Natural killer cell (primary cell): ENCODE results near the gene ALLC. TPM values are rescaled to one million over a fixed set of nuclear protein-coding genes. Genes with fewer than 3 reads are reported as not detected.

Experiments
- ATAC-seq, 3 donors: fragments of 150-1000 bp in 2 of 3; fragments of 200-7000 bp in 1 of 3; cut with Tn5 transposase; 1 replicate in 1 of 3; 2 replicates in 2 of 3; pipeline ENCODE4 v1.10.0; 2021; ENCODE audit warnings: mild to moderate bottlenecking in 2 of 3, moderate library complexity in 2 of 3
- DNase-seq, 2 donors: peaks; one replicate each; pipeline versions ENCODE4 v3.0.0 to v3.0.0-alpha.2; 2013 to 2021; ENCODE audit warnings: mixed read lengths in 1 of 2
- H3K27ac ChIP-seq: one replicate; pipeline ENCODE4 v1.5.1; 2013; ENCODE audit warnings: mild to moderate bottlenecking, low read length
- H3K27me3 ChIP-seq: one replicate; pipeline ENCODE4 v1.6.1; 2013; ENCODE audit warnings: low read length; ENCODE audit not compliant: control insufficient read depth, insufficient read depth
- H3K36me3 ChIP-seq: one replicate; pipeline ENCODE4 v1.6.1; 2013; ENCODE audit warnings: low read length; ENCODE audit not compliant: control insufficient read depth, insufficient read depth
- H3K4me1 ChIP-seq: one replicate; pipeline ENCODE4 v1.6.1; 2013; ENCODE audit warnings: low read length; ENCODE audit not compliant: control insufficient read depth, insufficient read depth
- H3K4me3 ChIP-seq: one replicate; pipeline ENCODE4 v1.5.1; 2013; ENCODE audit warnings: low read length
- H3K9me3 ChIP-seq: one replicate; pipeline ENCODE4 v1.6.1; 2013; ENCODE audit warnings: low read length; ENCODE audit not compliant: control insufficient read depth, insufficient read depth
- H3K27ac Mint-ChIP-seq, 2 donors: one replicate each; pipeline ENCODE4 v1.8.0; 2022; ENCODE audit warnings: mild to moderate bottlenecking in 2 of 2, mixed read lengths in 2 of 2, moderate library complexity in 1 of 2
- H3K27me3 Mint-ChIP-seq, 2 donors: one replicate each; pipeline ENCODE4 v1.8.0; 2022; ENCODE audit warnings: low read depth in 2 of 2, mixed read lengths in 2 of 2
- H3K36me3 Mint-ChIP-seq: one replicate; pipeline ENCODE4 v1.8.0; 2022; ENCODE audit warnings: mixed read lengths
- H3K4me1 Mint-ChIP-seq, 2 donors: one replicate each; pipeline ENCODE4 v1.8.0; 2022; ENCODE audit warnings: mixed read lengths in 2 of 2
- H3K4me3 Mint-ChIP-seq: one replicate; pipeline ENCODE4 v1.8.0; 2022; ENCODE audit warnings: mild to moderate bottlenecking, moderate library complexity, mixed read lengths
- H3K9me3 Mint-ChIP-seq, 2 donors: one replicate each; pipeline ENCODE4 v1.8.0; 2022; ENCODE audit warnings: mixed read lengths in 2 of 2
- WGBS: methylation state at CpG from one replicate; pipeline ENCODE4 v1.1.7; 2013; ENCODE audit warnings: missing lambda C conversion rate; ENCODE audit not compliant: insufficient coverage; 5-methylcytosine and 5-hydroxymethylcytosine counted together
- intact Hi-C: fragments of 100-400 bp; cut with micrococcal nuclease; formaldehyde crosslinking; loops from one replicate; pipeline ENCODE4 v1.14.2; 2022
- total RNA-seq, 4 donors: library from RNA; stranded (reverse); fragments of 120-200 nt in 1 of 4; gene quantifications; one replicate each; pipeline versions ENCODE4 v1.2.3 to v1.2.4, GENCODE V29; 2013 to 2022
- TF ChIP-seq, protein P1 (sequence below): fragments of 200-600 bp; IDR thresholded peaks from one replicate; pipeline ENCODE4 v1.8.0; 2022; ENCODE audit warnings: antibody characterized with exemption

ALLC gene
- total RNA-seq, 3 donors from 2014 or later (not counting 1 experiment from before 2014, with no cell fraction given) = not detected

DNA sequence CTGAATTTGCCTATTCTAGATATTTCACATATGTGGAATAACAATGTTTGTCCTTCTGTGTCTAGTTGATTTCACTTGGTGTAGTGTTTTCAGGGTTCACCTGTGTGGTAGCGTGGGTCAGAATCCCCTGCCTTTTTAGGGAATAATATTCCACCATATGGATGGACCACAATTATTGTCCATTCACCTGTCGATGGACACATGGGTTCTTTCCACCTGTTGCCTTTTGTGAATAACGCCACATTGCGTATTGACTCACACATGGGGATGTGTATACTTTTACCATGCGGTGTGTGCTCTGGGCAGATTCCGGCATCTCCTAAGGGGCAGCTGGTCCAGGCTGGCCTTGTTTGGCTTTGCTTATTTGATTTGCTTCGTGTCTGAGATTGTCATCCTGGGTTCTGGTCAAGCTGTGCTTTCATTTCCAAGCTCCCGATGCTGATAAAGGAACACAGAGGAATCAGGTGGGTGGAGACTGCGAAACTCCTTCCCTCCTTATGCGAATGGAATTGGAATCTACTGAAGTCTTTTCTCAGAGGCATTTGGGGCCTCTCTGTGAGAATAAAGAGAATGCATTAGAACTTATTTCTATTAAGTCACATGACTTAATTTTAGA, 18.9 kb upstream of the ALLC start:
- Histone ChIP-seq H3K9me3 (no peaks in the 10 kb centered on the region), H3K27me3 (no peaks in the 10 kb centered on the region), H3K36me3 (no peaks in the 10 kb centered on the region), H3K4me1 (no peaks in the 10 kb centered on the region), H3K4me3 (no peak overlapping the region), H3K27ac (no peak overlapping the region)
- Mint-ChIP-seq H3K27me3 (peaks cover 0 to 2% of the 10 kb centered on the region in 2 donors), H3K27ac (no peak overlapping the region), H3K4me3 (no peak overlapping the region), H3K9me3 (no peaks in the 10 kb centered on the region), H3K4me1 (no peaks in the 10 kb centered on the region), H3K36me3 (no peaks in the 10 kb centered on the region)
- no peak for ATAC-seq
- DNase-seq = no peak
- WGBS = 90% methylated on average over 9 of the region's 10 CpGs
- intact Hi-C loops = no loop called here
- TF ChIP-seq, protein P1, sequence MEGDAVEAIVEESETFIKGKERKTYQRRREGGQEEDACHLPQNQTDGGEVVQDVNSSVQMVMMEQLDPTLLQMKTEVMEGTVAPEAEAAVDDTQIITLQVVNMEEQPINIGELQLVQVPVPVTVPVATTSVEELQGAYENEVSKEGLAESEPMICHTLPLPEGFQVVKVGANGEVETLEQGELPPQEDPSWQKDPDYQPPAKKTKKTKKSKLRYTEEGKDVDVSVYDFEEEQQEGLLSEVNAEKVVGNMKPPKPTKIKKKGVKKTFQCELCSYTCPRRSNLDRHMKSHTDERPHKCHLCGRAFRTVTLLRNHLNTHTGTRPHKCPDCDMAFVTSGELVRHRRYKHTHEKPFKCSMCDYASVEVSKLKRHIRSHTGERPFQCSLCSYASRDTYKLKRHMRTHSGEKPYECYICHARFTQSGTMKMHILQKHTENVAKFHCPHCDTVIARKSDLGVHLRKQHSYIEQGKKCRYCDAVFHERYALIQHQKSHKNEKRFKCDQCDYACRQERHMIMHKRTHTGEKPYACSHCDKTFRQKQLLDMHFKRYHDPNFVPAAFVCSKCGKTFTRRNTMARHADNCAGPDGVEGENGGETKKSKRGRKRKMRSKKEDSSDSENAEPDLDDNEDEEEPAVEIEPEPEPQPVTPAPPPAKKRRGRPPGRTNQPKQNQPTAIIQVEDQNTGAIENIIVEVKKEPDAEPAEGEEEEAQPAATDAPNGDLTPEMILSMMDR = no peak

DNA sequence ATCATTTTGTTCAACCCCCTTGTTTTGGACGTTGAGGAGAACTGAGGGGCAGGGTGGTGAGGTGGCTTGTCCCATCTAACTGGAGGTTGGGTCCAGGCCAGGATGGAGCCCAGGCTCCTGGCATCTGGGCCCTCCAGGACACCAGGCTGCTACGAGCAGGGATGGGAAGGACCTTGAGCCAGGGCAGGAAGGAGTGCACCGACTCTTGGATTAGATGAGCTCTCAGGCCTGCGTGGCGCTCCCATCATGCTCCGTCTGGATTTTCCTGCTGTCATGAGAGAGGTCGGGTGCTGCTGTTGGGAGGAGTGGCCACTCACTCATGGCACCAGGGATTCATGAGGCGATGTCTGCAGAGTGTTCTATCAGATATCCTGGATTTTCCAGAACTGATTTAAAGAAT, 18.3 kb upstream of the ALLC start:
- intact Hi-C loops = no loop called here
- Histone ChIP-seq H3K9me3 (no peaks in the 10 kb centered on the region), H3K4me1 (no peaks in the 10 kb centered on the region), H3K36me3 (no peaks in the 10 kb centered on the region), H3K27ac (no peak overlapping the region), H3K4me3 (no peak overlapping the region), H3K27me3 (no peaks in the 10 kb centered on the region)
- TF ChIP-seq, protein P1 = no peak
- 89% methylated on average over 8 of the region's 8 CpGs for WGBS
- peaks cover 0 to 2% of the 10 kb centered on the region in 2 donors for H3K27me3 Mint-ChIP-seq
- no peak overlapping the region for H3K27ac Mint-ChIP-seq
- H3K36me3 Mint-ChIP-seq = no peaks in the 10 kb centered on the region
- no peaks in the 10 kb centered on the region for H3K4me1 Mint-ChIP-seq
- DNase-seq = peak in 1 of 2 donors; percentile 0
- no peak for ATAC-seq
- no peaks in the 10 kb centered on the region for H3K9me3 Mint-ChIP-seq
- H3K4me3 Mint-ChIP-seq = no peak overlapping the region

DNA sequence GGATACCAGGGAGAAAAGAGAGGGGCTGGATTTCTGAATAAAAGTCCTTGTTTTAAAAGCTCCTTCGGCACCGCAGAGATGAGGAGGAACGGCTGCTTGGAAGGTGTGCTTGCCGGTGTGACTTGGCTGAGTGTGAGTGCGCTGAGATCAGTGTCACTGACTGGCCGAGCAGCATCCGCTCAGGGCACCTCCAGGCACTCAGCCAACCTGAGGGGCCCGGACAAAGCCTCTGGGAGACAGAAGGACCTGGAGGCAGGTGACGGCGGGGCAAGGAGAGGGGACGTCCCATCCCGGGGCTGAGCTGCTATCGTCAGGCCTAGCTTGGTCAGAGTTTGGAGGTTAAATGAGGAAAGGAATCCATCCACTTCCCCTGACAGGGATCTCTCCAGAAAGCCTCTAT, 16.8 kb upstream of the ALLC start:
- no peak for ATAC-seq
- intact Hi-C loops = no loop called here
- 95% methylated on average over 11 of the region's 13 CpGs for WGBS
- H3K27me3 ChIP-seq = no peaks in the 10 kb centered on the region
- peak in 1 of 2 donors; percentile 11 for DNase-seq
- TF ChIP-seq, protein P1 = no peak
- Mint-ChIP-seq H3K4me3 (no peak overlapping the region), H3K4me1 (no peaks in the 10 kb centered on the region), H3K27ac (no peak overlapping the region), H3K9me3 (no peaks in the 10 kb centered on the region), H3K27me3 (peaks cover 0 to 5% of the 10 kb centered on the region in 2 donors), H3K36me3 (no peaks in the 10 kb centered on the region)
- no peaks in the 10 kb centered on the region for H3K9me3 ChIP-seq
- H3K27ac ChIP-seq = no peak overlapping the region
- no peak overlapping the region for H3K4me3 ChIP-seq
- H3K36me3 ChIP-seq = no peaks in the 10 kb centered on the region
- no peaks in the 10 kb centered on the region for H3K4me1 ChIP-seq
